Panc1 (cell line): ENCODE measurements around the gene AGGF1. TPM values are rescaled to one million over a fixed set of nuclear protein-coding genes. Genes with fewer than 3 reads are reported as not detected.
A peak's percentile ranks its signal among the peaks of the same experiment; 100 is the strongest.

Source experiments
- ATAC-seq: fragments of 200-7000 bp; cut with Tn5 transposase; 2 replicates; pipeline ENCODE4 v1.9.1; 2020; ENCODE audit warnings: mild to moderate bottlenecking, moderate library complexity
- BruUV-seq: library from RNA; stranded (reverse); fragments of 400-500 nt; replicated peaks from 2 replicates; lab custom pipeline; 2021; lab: Mats Ljungman, UMichigan
- CTCF ChIA-PET: fragments of 300-600 bp; sonication (Branson Sonifier 250); formaldehyde crosslinking; loops from one replicate; lab custom pipeline; 2022; ENCODE audit warnings: antibody characterized with exemption; lab: Charles Lee
- POLR2A ChIA-PET: fragments of 300-600 bp; sonication (Branson Sonifier 250); formaldehyde crosslinking; loops from one replicate; lab custom pipeline; 2022; ENCODE audit warnings: antibody characterized with exemption; lab: Charles Lee
- DNase-seq: peaks from one replicate; pipeline ENCODE4 v3.0.0-alpha.2; 2010; ENCODE audit warnings: low read depth, low spot score
- H3K27ac ChIP-seq: 2 replicates; pipeline ENCODE4 v1.5.1; 2011; ENCODE audit warnings: mild to moderate bottlenecking, low read length, inconsistent platforms
- H3K27me3 ChIP-seq: fragments of 200-500 bp; sonication (Bioruptor generic); 2 replicates; pipeline ENCODE4 v1.6.0; 2014; ENCODE audit warnings: low read length, inconsistent platforms; ENCODE audit not compliant: control insufficient read depth, insufficient read depth
- H3K36me3 ChIP-seq: fragments of 200-500 bp; sonication (Bioruptor generic); 2 replicates; pipeline ENCODE4 v1.5.1; 2014; ENCODE audit warnings: inconsistent platforms, mild to moderate bottlenecking, low read length, moderate library complexity; ENCODE audit not compliant: control insufficient read depth, insufficient read depth
- H3K4me1 ChIP-seq: 2 replicates; pipeline ENCODE4 v1.5.1; 2011; ENCODE audit warnings: inconsistent platforms, mild to moderate bottlenecking, low read length, moderate library complexity; ENCODE audit not compliant: control insufficient read depth, insufficient read depth
- H3K4me3 ChIP-seq, 2 experiments: 2 replicates each; pipeline ENCODE4 v1.5.1; 2011 to 2012; ENCODE audit warnings: low read depth in 2 of 2, low read length in 2 of 2, mild to moderate bottlenecking in 2 of 2, inconsistent platforms in 1 of 2, moderate library complexity in 1 of 2
- H3K9me3 ChIP-seq: fragments of 200-500 bp; sonication (Bioruptor generic); 2 replicates; pipeline ENCODE4 v1.5.1; 2014; ENCODE audit warnings: low read depth, mild to moderate bottlenecking, inconsistent platforms, low read length, moderate library complexity; ENCODE audit not compliant: control insufficient read depth, insufficient read depth
- POLR2AphosphoS5 ChIP-seq: IDR thresholded peaks from 2 replicates; pipeline ENCODE4 v1.6.1; 2012; ENCODE audit warnings: mild to moderate bottlenecking, low read depth, low read length, moderate library complexity
- SIN3A ChIP-seq: IDR thresholded peaks from 2 replicates; pipeline ENCODE4 v1.6.1; 2012; ENCODE audit warnings: low read depth, mild to moderate bottlenecking, low read length, moderate library complexity, borderline replicate concordance; ENCODE audit not compliant: insufficient read depth
- TCF7L2 ChIP-seq: IDR thresholded peaks from 2 replicates; pipeline ENCODE4 v1.6.1; 2011; ENCODE audit warnings: mild to moderate bottlenecking, low read depth, low read length, inconsistent platforms
- in situ Hi-C: cut with HindIII; loops from 2 replicates; pipeline ENCODE4 v1.10.0; 2016; ENCODE audit warnings: low sequenced_read_pairs, low pct_unique_long_range_greater_than_20kb
- intact Hi-C: fragments of 100-400 bp; cut with micrococcal nuclease; formaldehyde crosslinking; loops from one replicate; pipeline ENCODE4 v1.10.0; 2022; ENCODE audit not compliant: unreplicated experiment
- total RNA-seq: library from RNA; stranded (reverse); gene quantifications from one replicate; pipeline ENCODE4 v1.2.1, GENCODE V29; 2021; ENCODE audit not compliant: unreplicated experiment
- TF ChIP-seq, protein P1 (sequence below): fragments of 450-650 bp; IDR thresholded peaks from 2 replicates; pipeline ENCODE4 v1.5.1; 2017; ENCODE audit warnings: mild to moderate bottlenecking
- TF ChIP-seq, protein P2 (sequence below), 2 experiments: IDR thresholded peaks; 2 replicates each; pipeline ENCODE4 v1.6.1; 2011 to 2012; ENCODE audit warnings: low read depth in 2 of 2, control low read depth in 1 of 2, low read length in 1 of 2, mild to moderate bottlenecking in 1 of 2, moderate library complexity in 1 of 2; ENCODE audit not compliant: insufficient read depth in 1 of 2

The AGGF1 gene
- total RNA-seq, 1 experiment from 2014 or later = 23.1 TPM

DNA sequence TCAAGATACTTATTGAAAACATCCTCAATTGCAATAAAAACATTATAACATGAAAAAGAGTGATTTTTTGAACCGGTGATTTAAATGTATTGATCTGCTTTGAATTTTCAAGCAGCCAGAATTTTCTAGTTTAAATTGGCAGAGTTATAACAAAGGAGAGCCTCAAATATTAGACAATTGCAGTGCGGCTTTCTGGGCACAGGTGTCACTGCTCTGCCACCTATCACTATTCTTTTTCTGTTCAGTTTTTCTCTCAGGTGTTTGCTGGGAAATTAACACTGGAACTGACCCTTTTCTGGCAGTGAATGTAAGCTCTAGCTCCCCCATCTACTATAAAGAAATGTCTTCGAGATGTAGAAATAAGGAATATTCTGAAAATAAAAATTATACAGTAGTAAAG, 33.8 kb downstream of the AGGF1 start:
- ATAC-seq = no peak
- Histone ChIP-seq H3K4me3 (no peak overlapping the region), H3K27me3 (no peaks in the 10 kb centered on the region), H3K27ac (no peak overlapping the region), H3K9me3 (no peaks in the 10 kb centered on the region), H3K36me3 (peaks cover 38% of the 10 kb centered on the region), H3K4me1 (no peaks in the 10 kb centered on the region)
- POLR2A ChIA-PET = no interaction called here
- in situ Hi-C loops = no loop called here
- BruUV-seq = no TSS peak
- TF ChIP-seq TCF7L2 = no peak
- TF ChIP-seq, protein P1, sequence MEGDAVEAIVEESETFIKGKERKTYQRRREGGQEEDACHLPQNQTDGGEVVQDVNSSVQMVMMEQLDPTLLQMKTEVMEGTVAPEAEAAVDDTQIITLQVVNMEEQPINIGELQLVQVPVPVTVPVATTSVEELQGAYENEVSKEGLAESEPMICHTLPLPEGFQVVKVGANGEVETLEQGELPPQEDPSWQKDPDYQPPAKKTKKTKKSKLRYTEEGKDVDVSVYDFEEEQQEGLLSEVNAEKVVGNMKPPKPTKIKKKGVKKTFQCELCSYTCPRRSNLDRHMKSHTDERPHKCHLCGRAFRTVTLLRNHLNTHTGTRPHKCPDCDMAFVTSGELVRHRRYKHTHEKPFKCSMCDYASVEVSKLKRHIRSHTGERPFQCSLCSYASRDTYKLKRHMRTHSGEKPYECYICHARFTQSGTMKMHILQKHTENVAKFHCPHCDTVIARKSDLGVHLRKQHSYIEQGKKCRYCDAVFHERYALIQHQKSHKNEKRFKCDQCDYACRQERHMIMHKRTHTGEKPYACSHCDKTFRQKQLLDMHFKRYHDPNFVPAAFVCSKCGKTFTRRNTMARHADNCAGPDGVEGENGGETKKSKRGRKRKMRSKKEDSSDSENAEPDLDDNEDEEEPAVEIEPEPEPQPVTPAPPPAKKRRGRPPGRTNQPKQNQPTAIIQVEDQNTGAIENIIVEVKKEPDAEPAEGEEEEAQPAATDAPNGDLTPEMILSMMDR = peak; percentile 26; the same call in 1 of the 2 replicates
- intact Hi-C loops = no loop called here
- no peak for DNase-seq
- CTCF ChIA-PET = no interaction called here

DNA sequence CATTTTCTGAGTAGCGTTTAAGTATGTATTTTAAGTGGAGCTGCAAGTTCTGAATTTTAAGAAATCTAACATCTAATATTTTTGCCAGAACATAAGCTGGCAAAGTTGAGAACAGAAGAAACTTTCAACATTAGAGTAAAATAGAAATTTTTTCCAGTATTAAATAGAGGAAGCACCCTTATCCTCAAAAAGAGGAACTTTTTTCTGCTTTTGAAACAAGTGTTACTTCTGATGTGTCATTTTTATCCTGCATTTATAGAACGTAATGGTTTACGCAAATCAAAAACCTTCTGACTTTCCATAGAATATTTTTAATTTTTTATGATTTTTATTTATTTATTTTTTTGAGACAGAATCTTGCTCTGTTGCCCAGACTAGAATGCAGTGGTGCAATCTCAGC, 35.1 kb downstream of the AGGF1 start:
- ATAC-seq (no peak), DNase-seq (no peak)
- no TSS peak for BruUV-seq
- H3K36me3 ChIP-seq = peaks cover 31% of the 10 kb centered on the region
- CTCF ChIA-PET = no interaction called here
- intact Hi-C loops (no loop called here), in situ Hi-C loops (no loop called here)
- H3K4me3 ChIP-seq = no peak overlapping the region
- H3K9me3 ChIP-seq = no peaks in the 10 kb centered on the region
- POLR2A ChIA-PET = no interaction called here
- no peaks in the 10 kb centered on the region for H3K27me3 ChIP-seq
- no peak overlapping the region for H3K27ac ChIP-seq
- TF ChIP-seq, protein P1 = no peak
- TF ChIP-seq TCF7L2 (no peak), SIN3A (no peak), POLR2AphosphoS5 (no peak)
- TF ChIP-seq, protein P2, sequence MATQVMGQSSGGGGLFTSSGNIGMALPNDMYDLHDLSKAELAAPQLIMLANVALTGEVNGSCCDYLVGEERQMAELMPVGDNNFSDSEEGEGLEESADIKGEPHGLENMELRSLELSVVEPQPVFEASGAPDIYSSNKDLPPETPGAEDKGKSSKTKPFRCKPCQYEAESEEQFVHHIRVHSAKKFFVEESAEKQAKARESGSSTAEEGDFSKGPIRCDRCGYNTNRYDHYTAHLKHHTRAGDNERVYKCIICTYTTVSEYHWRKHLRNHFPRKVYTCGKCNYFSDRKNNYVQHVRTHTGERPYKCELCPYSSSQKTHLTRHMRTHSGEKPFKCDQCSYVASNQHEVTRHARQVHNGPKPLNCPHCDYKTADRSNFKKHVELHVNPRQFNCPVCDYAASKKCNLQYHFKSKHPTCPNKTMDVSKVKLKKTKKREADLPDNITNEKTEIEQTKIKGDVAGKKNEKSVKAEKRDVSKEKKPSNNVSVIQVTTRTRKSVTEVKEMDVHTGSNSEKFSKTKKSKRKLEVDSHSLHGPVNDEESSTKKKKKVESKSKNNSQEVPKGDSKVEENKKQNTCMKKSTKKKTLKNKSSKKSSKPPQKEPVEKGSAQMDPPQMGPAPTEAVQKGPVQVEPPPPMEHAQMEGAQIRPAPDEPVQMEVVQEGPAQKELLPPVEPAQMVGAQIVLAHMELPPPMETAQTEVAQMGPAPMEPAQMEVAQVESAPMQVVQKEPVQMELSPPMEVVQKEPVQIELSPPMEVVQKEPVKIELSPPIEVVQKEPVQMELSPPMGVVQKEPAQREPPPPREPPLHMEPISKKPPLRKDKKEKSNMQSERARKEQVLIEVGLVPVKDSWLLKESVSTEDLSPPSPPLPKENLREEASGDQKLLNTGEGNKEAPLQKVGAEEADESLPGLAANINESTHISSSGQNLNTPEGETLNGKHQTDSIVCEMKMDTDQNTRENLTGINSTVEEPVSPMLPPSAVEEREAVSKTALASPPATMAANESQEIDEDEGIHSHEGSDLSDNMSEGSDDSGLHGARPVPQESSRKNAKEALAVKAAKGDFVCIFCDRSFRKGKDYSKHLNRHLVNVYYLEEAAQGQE (IDR thresholded peaks at IDR 0.05; ENCODE audit: insufficient read depth in 1 of 2, low read depth in 2 of 2, low read length in 1 of 2) = no peak
- no peaks in the 10 kb centered on the region for H3K4me1 ChIP-seq
